EL (cell line): ENCODE results near the gene CNDP2.
"Not testable (repeated sequence)": the region's sequence is repeated elsewhere in the genome, so short reads cannot be mapped to it uniquely, and the experiment has no call there.

Source experiments
- DNase-seq: peaks from one replicate; pipeline ENCODE4 v3.0.0-alpha.2; 2016

CNDP2 gene

GRCh38 chr18:74541703-74542555 lies 45.8 kb downstream of the CNDP2 start:
- DNase-seq: no peak

- DNase-seq: no peak
Observed at GRCh38 chr18:74544898-74545297, 48.7 kb downstream of the CNDP2 start.

- DNase-seq: no peak
Observed at GRCh38 chr18:74546007-74546406, 49.8 kb downstream of the CNDP2 start.

GRCh38 chr18:74546751-74547530 lies 50.8 kb downstream of the CNDP2 start:
- peak; percentile 75 for DNase-seq

- no peak for DNase-seq
Observed at GRCh38 chr18:74547860-74548259, 51.7 kb downstream of the CNDP2 start.

- DNase-seq: no peak
Observed at GRCh38 chr18:74549591-74550104, 53.5 kb downstream of the CNDP2 start.

- DNase-seq: no peak
Observed at GRCh38 chr18:74550886-74551285, 54.7 kb downstream of the CNDP2 start.

GRCh38 chr18:74551452-74551851 lies 55.3 kb downstream of the CNDP2 start:
- DNase-seq: no peak

GRCh38 chr18:74551936-74552555 lies 55.9 kb downstream of the CNDP2 start:
- DNase-seq: peak; percentile 78

GRCh38 chr18:74556126-74556525 lies 60.0 kb downstream of the CNDP2 start:
- DNase-seq: no peak

- no peak for DNase-seq
Observed at GRCh38 chr18:74558096-74558495, 61.9 kb downstream of the CNDP2 start.

- no peak for DNase-seq
Observed at GRCh38 chr18:74562131-74562730, 66.1 kb downstream of the CNDP2 start.

- no peak for DNase-seq
Observed at GRCh38 chr18:74562775-74563174, 66.6 kb downstream of the CNDP2 start.

- no peak for DNase-seq
Observed at GRCh38 chr18:74563999-74564398, 67.8 kb downstream of the CNDP2 start.

- not testable (repeated sequence) for DNase-seq
Observed at GRCh38 chr18:74565164-74565563, 69.0 kb downstream of the CNDP2 start.

GRCh38 chr18:74565993-74566392 lies 69.8 kb downstream of the CNDP2 start:
- not testable (repeated sequence) for DNase-seq

GRCh38 chr18:74567822-74568221 lies 71.7 kb downstream of the CNDP2 start:
- DNase-seq: no peak

- DNase-seq: no peak
Observed at GRCh38 chr18:74569401-74569800, 73.2 kb downstream of the CNDP2 start.

GRCh38 chr18:74570266-74570665 lies 74.1 kb downstream of the CNDP2 start:
- no peak for DNase-seq

GRCh38 chr18:74571895-74572680 lies 75.9 kb downstream of the CNDP2 start:
- no peak for DNase-seq

GRCh38 chr18:74573053-74573452 lies 76.9 kb downstream of the CNDP2 start:
- no peak for DNase-seq
